Stimulated activated naive CD8-positive, alpha-beta T cell treated with anti-CD3 and anti-CD28 coated beads, Interleukin-15, Interleukin-2, amounts not matched to agents 100 U/mL and 50 U/mL, for 24 hours (primary cell): ENCODE data around the gene TUBB2B.
"Not testable (repeated sequence)": the region's sequence is repeated elsewhere in the genome, so short reads cannot be mapped to it uniquely, and the experiment has no call there.

Experiments
- ATAC-seq: fragments of 150-1000 bp; cut with Tn5 transposase; one replicate; pipeline ENCODE4 v1.10.0; 2021
- DNase-seq: peaks from one replicate; pipeline ENCODE4 v3.0.0; 2021

Gene TUBB2B

DNA sequence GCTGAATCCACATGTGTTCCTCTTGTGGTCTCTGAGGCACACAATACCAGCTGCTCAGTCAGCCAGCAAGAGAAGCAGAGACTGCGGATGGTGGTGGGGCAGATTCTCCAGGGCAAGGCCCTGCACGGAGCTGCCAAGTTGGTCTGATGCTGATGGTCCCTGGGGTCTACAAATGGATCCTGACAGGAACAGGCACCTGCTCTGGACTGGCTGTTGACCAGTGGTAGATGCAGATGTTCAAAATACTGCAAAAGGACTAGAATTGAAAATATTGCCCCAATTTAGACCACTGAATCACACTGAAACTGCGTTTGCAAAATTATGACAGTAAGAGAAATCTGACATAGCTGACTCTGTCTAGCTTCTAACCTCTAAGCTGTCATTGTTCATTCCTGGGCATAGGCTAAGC is 40.5 kb downstream of the TUBB2B start:
- no peak for ATAC-seq
- DNase-seq: no peak

DNA sequence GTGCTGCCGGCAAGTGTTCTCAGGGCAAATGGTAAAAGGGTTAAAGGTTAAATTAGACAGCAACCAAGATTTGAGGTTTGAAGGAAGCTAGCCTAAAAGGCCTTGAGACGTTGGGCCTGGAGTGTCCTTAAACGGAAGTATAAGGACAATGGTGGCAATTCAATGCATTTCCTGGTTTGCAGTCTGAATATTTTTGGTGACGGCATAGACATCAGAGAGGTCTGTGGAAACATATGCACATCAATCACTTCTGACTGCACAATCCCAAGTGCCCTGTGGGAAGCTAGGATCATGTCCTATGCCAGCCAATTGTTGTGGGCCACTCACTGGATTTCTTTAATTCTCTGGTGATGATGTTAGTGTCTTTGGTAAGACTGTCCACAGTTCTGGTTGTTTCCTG is 44.4 kb downstream of the TUBB2B start:
- DNase-seq (no peak), ATAC-seq (no peak)

DNA sequence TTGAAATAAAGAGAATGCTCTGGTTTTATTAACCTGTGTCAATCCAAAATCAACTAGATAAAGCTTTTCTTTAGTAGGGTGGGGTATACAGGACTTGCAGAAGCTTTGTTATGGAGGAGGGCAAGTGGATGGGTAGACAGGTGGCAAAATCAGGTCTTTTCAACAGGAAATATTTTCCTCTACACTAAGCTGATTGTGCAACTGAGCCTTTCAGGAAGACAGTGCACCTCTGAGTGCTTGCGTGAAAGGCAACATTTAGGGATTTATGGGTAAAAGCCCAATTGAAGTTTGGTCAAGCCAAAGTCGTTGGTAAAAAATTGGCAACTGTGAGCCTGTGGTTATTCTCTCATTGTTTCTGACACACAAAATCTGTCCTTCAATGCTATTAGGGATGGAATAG is 46.3 kb downstream of the TUBB2B start:
- ATAC-seq (no peak), DNase-seq (no peak)

DNA sequence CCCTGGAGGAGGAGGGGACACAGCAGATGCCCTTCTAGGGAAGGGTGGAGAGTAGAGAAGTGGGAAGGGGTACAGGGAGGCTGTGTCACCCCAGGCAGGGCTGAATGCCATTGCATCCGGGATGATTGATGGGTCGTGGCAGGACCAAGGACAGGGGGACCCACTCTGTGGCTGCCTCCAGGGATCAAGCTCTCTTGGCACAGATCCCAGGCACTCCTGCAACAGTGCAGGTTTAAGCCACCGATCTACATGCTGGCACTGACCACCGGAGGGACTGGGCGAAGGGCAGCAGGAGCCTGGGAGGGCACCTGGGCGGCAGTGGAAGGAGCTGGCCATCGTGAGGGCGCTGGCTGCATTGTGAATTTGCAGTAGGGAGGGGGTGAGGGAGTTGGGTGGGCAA is 47.5 kb downstream of the TUBB2B start:
- not testable (repeated sequence) for ATAC-seq, DNase-seq

DNA sequence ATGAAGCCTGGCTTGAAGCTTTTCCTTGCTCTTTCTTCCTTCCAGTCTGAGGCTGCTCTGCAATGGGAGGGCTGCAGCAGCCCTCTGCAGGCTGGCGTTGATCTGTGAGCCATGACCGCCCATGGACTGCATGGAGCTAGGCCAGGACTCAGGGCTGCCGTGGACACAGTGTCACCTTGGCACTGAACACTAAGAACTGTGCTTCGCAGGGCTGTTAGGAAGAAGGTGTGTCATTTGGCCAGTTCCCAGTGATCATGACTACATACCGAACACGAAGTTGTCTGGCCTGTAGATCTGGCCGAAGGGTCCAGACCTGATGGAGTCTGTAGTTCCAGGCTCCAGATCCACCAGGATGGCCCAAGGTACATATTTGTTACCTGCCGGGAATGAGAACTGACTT is 48.8 kb downstream of the TUBB2B start:
- not testable (repeated sequence) for DNase-seq, ATAC-seq

DNA sequence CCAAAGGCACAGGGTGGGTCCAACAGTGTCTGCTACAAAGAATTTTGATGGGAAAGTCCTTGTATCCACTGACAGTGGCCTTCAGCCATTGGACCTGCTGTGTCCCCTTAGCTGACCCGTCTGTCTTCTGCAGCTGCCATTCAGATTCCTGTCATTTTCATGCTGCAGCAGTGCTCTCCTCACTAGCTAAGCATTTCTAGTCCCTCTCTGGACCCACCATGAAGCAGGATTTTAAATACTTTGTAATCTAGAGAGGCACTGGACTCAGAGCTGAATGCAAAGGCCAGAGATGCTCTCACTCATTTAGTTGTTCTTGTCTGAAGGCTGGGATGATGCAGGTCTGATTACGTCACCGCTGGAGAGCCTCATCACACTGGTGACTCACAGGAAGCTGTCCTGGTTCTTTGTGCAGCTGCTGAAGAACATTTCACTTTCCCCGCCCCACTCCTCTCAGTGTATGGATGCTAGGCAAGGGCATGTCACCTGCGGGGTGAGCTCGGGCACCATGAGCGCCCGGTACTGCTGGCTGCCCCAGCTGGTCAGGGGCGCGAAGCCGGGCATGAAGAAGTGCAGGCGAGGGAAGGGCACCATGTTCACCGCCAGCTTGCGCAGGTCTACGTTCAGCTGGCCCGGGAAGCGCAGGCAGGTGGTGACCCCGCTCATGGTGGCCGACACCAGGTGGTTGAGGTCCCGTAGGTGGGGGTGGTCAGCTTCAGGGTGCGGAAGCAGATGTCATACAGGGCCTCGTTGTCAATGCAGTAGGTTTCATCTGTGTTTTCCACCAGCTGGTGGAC is 50.7 kb downstream of the TUBB2B start:
- ATAC-seq (peak; percentile 84), DNase-seq (peak; percentile 28)

DNA sequence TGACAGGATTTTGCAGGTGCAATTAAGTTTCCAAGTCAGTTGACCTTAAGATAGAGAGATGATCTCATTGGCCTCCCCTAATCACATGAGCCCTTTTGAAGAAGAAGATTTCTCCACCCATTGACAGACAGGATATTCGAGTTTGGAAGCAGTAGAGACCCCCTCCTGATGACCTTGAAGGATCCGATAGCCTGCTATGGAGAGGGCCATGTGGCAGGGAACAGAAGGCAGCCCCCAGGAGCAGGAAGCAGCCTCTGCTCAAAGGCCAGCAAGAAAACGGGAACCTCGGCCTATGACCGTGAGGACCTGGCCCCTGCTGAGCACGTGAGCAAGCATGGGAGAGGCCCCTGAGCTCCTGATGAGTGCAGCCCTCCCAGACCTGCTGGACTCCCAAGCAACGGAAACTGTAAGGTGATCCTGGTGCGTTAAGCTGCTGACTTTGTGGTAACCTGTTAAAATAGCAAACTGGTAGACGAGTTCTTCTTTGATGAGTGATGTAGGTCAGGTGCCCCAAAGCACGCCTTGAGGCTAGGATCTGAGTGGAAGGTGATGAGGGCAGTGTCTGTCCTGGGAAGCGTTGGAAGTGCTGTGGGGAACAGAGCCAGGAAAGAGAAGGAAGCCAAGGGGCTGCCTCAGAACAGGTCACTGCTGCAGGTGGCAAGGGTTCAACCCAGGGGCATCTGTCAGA is 51.6 kb downstream of the TUBB2B start:
- DNase-seq: no peak
- no peak for ATAC-seq
